Right lung (tissue), 5 donors: ENCODE measurements around the gene NFASC. TPM values are rescaled to one million over a fixed set of nuclear protein-coding genes. Genes with fewer than 3 reads are reported as not detected.

ENCODE experiments used
- DNase-seq, 2 donors: peaks; one replicate each; pipeline ENCODE4 v3.0.0-alpha.2; 2013
- polyA plus RNA-seq, 5 donors: library from polyadenylated mRNA; unstranded; fragments of 120-200 nt; gene quantifications; one replicate each; pipeline versions ENCODE4 v1.2.1 to v1.2.3, GENCODE V29; 2013; ENCODE audit warnings: inconsistent platforms in 1 of 5, low replicate concordance in 1 of 5; ENCODE audit not compliant: insufficient read length in 5 of 5, insufficient read depth in 1 of 5

Gene NFASC
- polyA plus RNA-seq, 5 donors: 1.1 to 1.7 (median 1.5) TPM

GRCh38 chr1:205002705-205003104 lies 132.0 kb downstream of the NFASC start:
- no peak for DNase-seq

- no peak for DNase-seq
Measured at GRCh38 chr1:205003358-205004131, 132.9 kb downstream of the NFASC start.

GRCh38 chr1:205004351-205004750 lies 133.7 kb downstream of the NFASC start:
- no peak for DNase-seq

- no peak for DNase-seq
Measured at GRCh38 chr1:205008896-205009295, 138.2 kb downstream of the NFASC start.

- DNase-seq: no peak
Measured at GRCh38 chr1:205009670-205010069, 139.0 kb downstream of the NFASC start.

- DNase-seq: no peak
Measured at GRCh38 chr1:205012391-205013140, 141.9 kb downstream of the NFASC start.

GRCh38 chr1:205013683-205014367 lies 143.2 kb downstream of the NFASC start:
- peak; percentile 64 to 68 for DNase-seq

GRCh38 chr1:205014783-205015182 lies 144.1 kb downstream of the NFASC start:
- DNase-seq: no peak

- no peak for DNase-seq
Measured at GRCh38 chr1:205015241-205015640, 144.6 kb downstream of the NFASC start.

GRCh38 chr1:205016075-205016474 lies 145.4 kb downstream of the NFASC start:
- no peak for DNase-seq

- DNase-seq: no peak
Measured at GRCh38 chr1:205016584-205016983, 145.9 kb downstream of the NFASC start.

- DNase-seq: no peak
Measured at GRCh38 chr1:205017001-205017400, 146.3 kb downstream of the NFASC start.

GRCh38 chr1:205017766-205018165 lies 147.1 kb downstream of the NFASC start:
- DNase-seq: no peak

- DNase-seq: no peak
Measured at GRCh38 chr1:205018381-205018780, 147.7 kb downstream of the NFASC start.

GRCh38 chr1:205020466-205020865 lies 149.8 kb downstream of the NFASC start:
- no peak for DNase-seq

- DNase-seq: no peak
Measured at GRCh38 chr1:205024679-205025078, 154.0 kb downstream of the NFASC start.

GRCh38 chr1:205025239-205025638 lies 154.6 kb downstream of the NFASC start:
- no peak for DNase-seq

- no peak for DNase-seq
Measured at GRCh38 chr1:205026181-205026580, 155.5 kb downstream of the NFASC start.

GRCh38 chr1:205028390-205028789 lies 157.7 kb downstream of the NFASC start:
- no peak for DNase-seq

- no peak for DNase-seq
Measured at GRCh38 chr1:205028924-205029323, 158.3 kb downstream of the NFASC start.

GRCh38 chr1:205030241-205030640 lies 159.6 kb downstream of the NFASC start:
- no peak for DNase-seq

- DNase-seq: no peak
Measured at GRCh38 chr1:205030896-205031295, 160.2 kb downstream of the NFASC start.

- DNase-seq: no peak
Measured at GRCh38 chr1:205032508-205032907, 161.8 kb downstream of the NFASC start.
